ENCODE data around the gene OGA. TPM values are rescaled to one million over a fixed set of nuclear protein-coding genes. Genes with fewer than 3 reads are reported as not detected.

The OGA gene
- total RNA-seq, 2 experiments from 2014 or later = 93.2 to 105 TPM

GRCh38 chr10:101780818-101781654, 37.2 kb downstream of the OGA start:
- peaks cover 28% of the 10 kb centered on the region for H3K36me3 Mint-ChIP-seq
- ChIA-PET POLR2A (interaction anchor here (1.7 kb wide), 1 partner anchor 178 kb away, joined by 6 read pairs; no protein-coding TSS in a partner anchor), CTCF (interaction anchor here (0.6 to 10.2 kb wide), 55 partner anchors 8 to 567 kb away, joined by 3 to 197 read pairs (median 5); partner anchors contain the start of genes DPCD, FBXW4, OGA and POLL)
- no peaks in the 10 kb centered on the region for H3K9me3 Mint-ChIP-seq
- H3K27me3 Mint-ChIP-seq = peaks cover 26% of the 10 kb centered on the region
- H3K4me3 Mint-ChIP-seq = peak overlapping the region; percentile 98
- no peak overlapping the region for H3K27ac Mint-ChIP-seq
- peak; percentile 82 for DNase-seq
- intact Hi-C loops (cut with micrococcal nuclease) = loop anchor here (1.0 to 5.0 kb wide), 6 partner anchors 64 to 568 kb away; partner anchors contain the start of genes DPCD, LBX1 and POLL
- peaks cover 63% of the 10 kb centered on the region for H3K4me1 Mint-ChIP-seq (ENCODE audit: low read depth)

- intact Hi-C loops (cut with micrococcal nuclease) = loop anchor here (2.0 to 5.0 kb wide), 5 partner anchors 63 to 568 kb away; partner anchors contain the start of genes DPCD, LBX1 and POLL
- Mint-ChIP-seq H3K4me3 (peak overlapping the region; percentile 55), H3K27ac (no peak overlapping the region), H3K27me3 (peaks cover 27% of the 10 kb centered on the region), H3K36me3 (peaks cover 24% of the 10 kb centered on the region), H3K9me3 (no peaks in the 10 kb centered on the region), H3K4me1 (ENCODE audit: low read depth) (peaks cover 57% of the 10 kb centered on the region)
- ChIA-PET CTCF (interaction anchor here (0.6 to 10.2 kb wide), 20 partner anchors 8 to 567 kb away, joined by 3 to 197 read pairs (median 8); partner anchors contain the start of genes DPCD, OGA and POLL), POLR2A (interaction anchor here (1.7 kb wide), 1 partner anchor 177 kb away, joined by 6 read pairs; no protein-coding TSS in a partner anchor)
- DNase-seq = no peak
Measured at GRCh38 chr10:101780187-101780817, 37.9 kb downstream of the OGA start.

DNA sequence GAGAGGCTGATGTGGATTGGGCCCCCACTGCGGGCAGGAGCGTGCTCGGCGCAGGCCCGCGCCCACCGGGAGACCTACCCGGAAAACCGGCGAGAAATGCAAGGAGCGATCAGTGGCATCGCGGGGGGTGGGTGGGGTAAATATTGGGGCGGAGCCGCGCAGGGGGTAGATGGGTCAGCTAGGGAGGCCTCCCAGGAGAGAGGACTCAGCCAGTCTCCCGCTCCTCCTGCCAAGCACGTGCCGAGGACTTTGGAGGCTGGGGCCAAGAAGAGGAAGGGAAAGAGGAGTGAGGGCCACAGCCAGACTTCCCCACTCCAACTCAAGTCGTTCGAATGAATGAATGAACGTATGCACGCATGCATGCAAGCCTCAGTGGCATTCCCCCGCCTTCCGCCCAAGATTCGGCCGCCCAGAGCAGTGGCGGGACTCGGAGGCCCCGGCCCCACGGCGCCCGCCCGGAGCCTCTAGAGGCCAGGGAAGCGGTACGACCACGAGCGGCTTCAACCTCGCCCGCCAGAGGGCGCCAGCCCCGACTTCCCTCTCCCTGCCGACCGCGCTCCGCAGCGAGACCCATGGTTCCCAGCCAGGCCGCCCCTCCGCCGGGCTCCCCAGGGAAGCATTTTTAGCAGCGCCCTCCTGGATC, 38.6 kb downstream of the OGA start:
- Mint-ChIP-seq H3K36me3 (peaks cover 24% of the 10 kb centered on the region), H3K27ac (no peak overlapping the region), H3K4me1 (ENCODE audit: low read depth) (peaks cover 55% of the 10 kb centered on the region), H3K9me3 (no peaks in the 10 kb centered on the region), H3K27me3 (peaks cover 33% of the 10 kb centered on the region), H3K4me3 (peak overlapping the region; percentile 55)
- ChIA-PET CTCF (interaction anchor here (0.6 to 10.2 kb wide), 10 partner anchors 16 to 566 kb away, joined by 3 to 197 read pairs (median 8); no protein-coding TSS in a partner anchor), POLR2A (interaction anchor here (1.7 kb wide), 1 partner anchor 177 kb away, joined by 6 read pairs; no protein-coding TSS in a partner anchor)
- intact Hi-C loops (cut with micrococcal nuclease) = loop anchor here (2.0 to 5.0 kb wide), 5 partner anchors 62 to 567 kb away; partner anchors contain the start of genes DPCD, LBX1 and POLL
- peak; percentile 90 for DNase-seq

GRCh38 chr10:101778781-101779543, 39.3 kb downstream of the OGA start:
- peak; percentile 48 for DNase-seq
- H3K36me3 Mint-ChIP-seq = peaks cover 24% of the 10 kb centered on the region
- no peaks in the 10 kb centered on the region for H3K9me3 Mint-ChIP-seq
- peaks cover 54% of the 10 kb centered on the region for H3K4me1 Mint-ChIP-seq (ENCODE audit: low read depth)
- H3K4me3 Mint-ChIP-seq = peak overlapping the region; percentile 55
- H3K27ac Mint-ChIP-seq = no peak overlapping the region
- POLR2A ChIA-PET = no interaction called here
- peaks cover 40% of the 10 kb centered on the region for H3K27me3 Mint-ChIP-seq
- CTCF ChIA-PET = interaction anchor here (0.6 to 10.2 kb wide), 4 partner anchors 38 to 191 kb away, joined by 3 to 197 read pairs (median 5); partner anchors contain the start of genes DPCD and POLL
- intact Hi-C loops (cut with micrococcal nuclease) = no loop called here

GRCh38 chr10:101778151-101778780, 40.0 kb downstream of the OGA start:
- DNase-seq = no peak
- ChIA-PET CTCF (interaction anchor here (1.0 to 10.2 kb wide), 3 partner anchors 63 to 191 kb away, joined by 3 to 197 read pairs (median 6); partner anchors contain the start of genes DPCD and POLL), POLR2A (no interaction called here)
- intact Hi-C loops (cut with micrococcal nuclease) = no loop called here
- Mint-ChIP-seq H3K27ac (no peak overlapping the region), H3K27me3 (peaks cover 47% of the 10 kb centered on the region), H3K9me3 (no peaks in the 10 kb centered on the region), H3K4me1 (ENCODE audit: low read depth) (peaks cover 51% of the 10 kb centered on the region), H3K36me3 (peaks cover 24% of the 10 kb centered on the region), H3K4me3 (no peak overlapping the region)

- intact Hi-C loops (cut with micrococcal nuclease) = no loop called here
- Mint-ChIP-seq H3K27me3 (peaks cover 53% of the 10 kb centered on the region), H3K9me3 (no peaks in the 10 kb centered on the region), H3K4me1 (ENCODE audit: low read depth) (peaks cover 47% of the 10 kb centered on the region), H3K4me3 (no peak overlapping the region), H3K27ac (no peak overlapping the region), H3K36me3 (peaks cover 21% of the 10 kb centered on the region)
- ChIA-PET CTCF (interaction anchor here (1.2 to 10.2 kb wide), 3 partner anchors 17 to 176 kb away, joined by 3 to 197 read pairs (median 3); no protein-coding TSS in a partner anchor), POLR2A (no interaction called here)
- DNase-seq = no peak
Measured at GRCh38 chr10:101777619-101778145, 40.6 kb downstream of the OGA start.

DNA sequence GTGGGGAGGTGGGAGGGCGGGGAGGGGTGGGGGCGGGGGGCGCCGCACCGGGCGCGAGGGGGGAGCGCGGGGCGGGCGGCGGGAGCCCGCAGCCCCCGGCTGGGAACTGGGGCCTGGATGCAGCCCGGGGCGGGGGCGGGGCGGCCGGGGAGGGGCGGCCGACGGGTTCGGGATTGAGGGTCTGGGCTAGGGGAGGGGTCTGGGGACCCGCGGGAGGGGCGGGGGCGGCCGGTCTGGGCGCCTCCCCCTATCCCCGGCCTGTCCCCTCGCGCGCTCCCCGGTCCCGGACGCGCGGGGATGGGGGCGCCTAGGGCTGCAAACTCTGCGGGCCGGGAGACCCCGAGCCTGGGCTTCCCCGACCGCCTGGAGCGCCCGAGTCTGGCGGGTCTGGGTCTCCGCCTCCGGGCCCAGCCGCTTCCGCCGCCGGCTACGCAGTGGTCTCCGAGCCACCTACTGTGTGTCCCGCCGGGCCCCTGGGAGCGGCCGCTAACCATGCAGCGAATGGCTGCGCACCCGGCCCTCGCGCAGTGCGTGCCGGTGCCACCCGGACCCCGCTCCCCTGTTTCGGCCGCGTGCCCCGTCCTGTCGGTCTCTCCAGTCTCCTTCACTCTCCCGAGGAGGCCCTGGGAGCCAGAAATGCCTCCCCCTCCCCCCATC, 42.0 kb downstream of the OGA start:
- Mint-ChIP-seq H3K36me3 (peaks cover 21% of the 10 kb centered on the region), H3K4me1 (ENCODE audit: low read depth) (peaks cover 36% of the 10 kb centered on the region), H3K27ac (no peak overlapping the region), H3K4me3 (no peak overlapping the region), H3K27me3 (peaks cover 65% of the 10 kb centered on the region), H3K9me3 (no peaks in the 10 kb centered on the region)
- POLR2A ChIA-PET = no interaction called here
- CTCF ChIA-PET = interaction anchor here (1.2 kb wide), 1 partner anchor 19 kb away, joined by 3 read pairs; no protein-coding TSS in a partner anchor
- intact Hi-C loops (cut with micrococcal nuclease) = no loop called here
- DNase-seq = no peak

GRCh38 chr10:101775273-101776160, 42.7 kb downstream of the OGA start, which contains the start of gene FGF8:
TSS of gene FGF8 (minus strand) at chr10:101776114. CDS start at chr10:101775900, 214 bp downstream.
- H3K27me3 Mint-ChIP-seq = peaks cover 68% of the 10 kb centered on the region

GRCh38 chr10:101774589-101775272, 43.5 kb downstream of the OGA start:
- Mint-ChIP-seq H3K4me3 (no peak overlapping the region), H3K27me3 (peaks cover 68% of the 10 kb centered on the region), H3K36me3 (peaks cover 15% of the 10 kb centered on the region), H3K9me3 (no peaks in the 10 kb centered on the region), H3K27ac (no peak overlapping the region), H3K4me1 (ENCODE audit: low read depth) (peaks cover 26% of the 10 kb centered on the region)
- DNase-seq = no peak
- intact Hi-C loops (cut with micrococcal nuclease) = no loop called here
- ChIA-PET CTCF (interaction anchor here (0.5 to 4.7 kb wide), 6 partner anchors 8 to 922 kb away, joined by 3 to 39 read pairs (median 5); partner anchors contain the start of gene NPM3), POLR2A (interaction anchor here (2.4 kb wide), 1 partner anchor 8 kb away, joined by 7 read pairs; the partner anchor contains the start of gene NPM3)

More at GRCh38 chr10:101775273-101776160, 42.7 kb downstream of the OGA start, which contains the start of gene FGF8:
- DNase-seq = no peak
- POLR2A ChIA-PET = interaction anchor here (2.4 kb wide), 1 partner anchor 8 kb away, joined by 7 read pairs; the partner anchor contains the start of gene NPM3
- intact Hi-C loops (cut with micrococcal nuclease) = no loop called here
- Mint-ChIP-seq H3K4me1 (ENCODE audit: low read depth) (peaks cover 31% of the 10 kb centered on the region), H3K27ac (no peak within 1 kb of the TSS), H3K9me3 (no peaks in the 10 kb centered on the region), H3K36me3 (peaks cover 17% of the 10 kb centered on the region), H3K4me3 (no peak within 1 kb of the TSS)
- CTCF ChIA-PET = interaction anchor here (0.5 to 4.7 kb wide), 5 partner anchors 7 to 921 kb away, joined by 3 to 39 read pairs (median 5); partner anchors contain the start of gene NPM3
